ENCODE data around the gene POFUT2.

POFUT2 gene

GRCh38 chr21:45243603-45244002 lies 44.1 kb downstream of the POFUT2 start:
- DNase-seq (ENCODE audit: low read depth): no peak
- no peak for TF ChIP-seq CTCF (IDR thresholded peaks at IDR 0.05; ENCODE audit: control insufficient read depth, extremely low read depth, insufficient read depth)
- no peak overlapping the region for H3K4me3 ChIP-seq (ENCODE audit: low read depth, low read length)

DNA sequence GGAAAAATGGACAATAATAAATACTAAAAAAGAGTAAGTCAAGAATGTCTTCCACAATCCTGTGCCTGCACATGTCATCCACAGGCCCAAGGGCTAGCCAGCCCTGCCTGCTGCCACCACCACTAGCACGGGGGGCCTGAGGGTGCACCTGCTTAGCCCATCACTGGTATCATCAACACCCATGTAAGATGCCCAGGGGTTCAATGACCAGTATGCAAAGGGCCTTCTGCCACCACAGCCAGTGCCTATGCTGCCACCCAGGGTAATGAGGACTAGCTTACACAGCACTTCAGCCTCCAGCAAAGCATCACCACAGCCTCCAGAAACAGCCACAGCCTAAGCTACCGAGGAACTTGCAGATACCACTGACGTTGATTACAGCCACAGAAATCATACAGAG lies 46.3 kb downstream of the POFUT2 start:
- no peak for TF ChIP-seq CTCF (IDR thresholded peaks at IDR 0.05; ENCODE audit: control insufficient read depth, extremely low read depth, insufficient read depth)
- DNase-seq (ENCODE audit: low read depth): no peak
- H3K4me3 ChIP-seq (ENCODE audit: low read depth, low read length): no peak overlapping the region

DNA sequence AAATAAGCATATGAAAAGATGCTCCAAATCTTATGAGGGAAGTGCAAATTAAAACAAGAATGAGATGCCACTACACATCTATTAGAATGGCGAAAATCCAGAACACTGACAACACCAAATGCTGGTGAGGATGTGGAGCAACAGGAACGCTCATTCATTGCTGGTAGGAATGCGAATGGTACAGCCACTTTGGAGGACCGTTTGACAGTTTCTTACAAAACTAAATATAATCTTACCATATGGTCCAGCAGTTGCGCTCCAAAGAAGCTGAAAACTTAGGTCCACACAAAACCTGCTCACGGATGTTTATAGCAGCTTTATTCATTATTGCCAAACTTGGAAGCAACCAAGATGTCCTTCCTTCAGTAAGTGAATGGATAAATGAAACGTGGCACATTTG lies 50.3 kb downstream of the POFUT2 start:
- TF ChIP-seq CTCF (IDR thresholded peaks at IDR 0.05; ENCODE audit: control insufficient read depth, extremely low read depth, insufficient read depth): no peak
- no peak for DNase-seq (ENCODE audit: low read depth)
- no peak overlapping the region for H3K4me3 ChIP-seq (ENCODE audit: low read depth, low read length)

DNA sequence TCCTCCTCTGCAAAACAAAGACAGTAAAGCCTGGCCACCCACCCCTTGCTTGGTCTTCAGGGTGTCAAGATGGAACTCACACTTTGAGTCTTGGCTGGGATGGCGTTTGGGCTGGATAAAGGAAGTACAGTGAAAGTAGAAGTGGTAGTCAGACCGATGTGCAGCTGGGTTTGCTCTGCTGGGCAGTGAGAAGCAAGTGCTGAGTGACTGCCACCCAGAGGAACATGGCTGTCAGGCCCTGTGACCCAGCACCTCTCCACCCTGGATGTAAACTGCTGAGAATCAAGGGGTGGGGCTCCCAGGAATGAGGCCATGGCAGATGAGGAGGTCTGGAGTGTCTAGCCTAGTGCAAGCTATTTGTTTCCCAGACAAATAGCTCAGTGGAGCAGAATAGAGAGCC lies 51.2 kb downstream of the POFUT2 start:
- H3K4me3 ChIP-seq (ENCODE audit: low read depth, low read length): no peak overlapping the region
- TF ChIP-seq CTCF (IDR thresholded peaks at IDR 0.05; ENCODE audit: control insufficient read depth, extremely low read depth, insufficient read depth): peak; percentile 26
- DNase-seq (ENCODE audit: low read depth): no peak

GRCh38 chr21:45235488-45235887 lies 52.2 kb downstream of the POFUT2 start:
- TF ChIP-seq CTCF (IDR thresholded peaks at IDR 0.05; ENCODE audit: control insufficient read depth, extremely low read depth, insufficient read depth): no peak
- DNase-seq (ENCODE audit: low read depth): no peak

GRCh38 chr21:45234965-45235364 lies 52.7 kb downstream of the POFUT2 start:
- TF ChIP-seq CTCF (IDR thresholded peaks at IDR 0.05; ENCODE audit: control insufficient read depth, extremely low read depth, insufficient read depth): no peak
- DNase-seq (ENCODE audit: low read depth): no peak
- H3K4me3 ChIP-seq (ENCODE audit: low read depth, low read length): no peak overlapping the region

More at GRCh38 chr21:45235488-45235887, 52.2 kb downstream of the POFUT2 start:
- no peak overlapping the region for H3K4me3 ChIP-seq (ENCODE audit: low read depth, low read length)

DNA sequence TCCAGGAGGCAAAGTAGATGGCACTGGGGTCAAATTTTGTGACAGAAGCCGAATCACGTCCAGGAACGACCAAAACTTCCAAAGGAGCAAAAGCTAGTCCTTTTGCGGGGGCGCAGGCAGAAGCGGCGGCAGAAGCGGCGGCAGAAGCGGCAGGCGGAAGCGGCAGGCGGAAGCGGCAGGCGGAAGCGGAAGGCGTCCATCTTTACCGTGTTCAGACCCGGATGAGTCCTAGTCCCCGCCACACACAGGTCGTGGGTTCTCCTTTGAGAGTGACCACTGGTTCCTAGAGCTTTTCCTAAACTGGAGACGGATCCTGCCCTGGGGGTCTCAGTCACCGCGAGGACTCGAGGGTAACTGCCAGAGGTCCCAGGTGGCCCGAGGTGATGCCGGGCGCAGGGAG lies 53.6 kb downstream of the POFUT2 start:
- no peak overlapping the region for H3K4me3 ChIP-seq (ENCODE audit: low read depth, low read length)
- no peak for DNase-seq (ENCODE audit: low read depth)
- TF ChIP-seq CTCF (IDR thresholded peaks at IDR 0.05; ENCODE audit: control insufficient read depth, extremely low read depth, insufficient read depth): no peak
